ENCODE measurements around the gene EPN2. TPM values are rescaled to one million over a fixed set of nuclear protein-coding genes. Genes with fewer than 3 reads are reported as not detected.
A peak's percentile ranks its signal among the peaks of the same experiment; 100 is the strongest.
"Not testable (repeated sequence)": the region's sequence is repeated elsewhere in the genome, so short reads cannot be mapped to it uniquely, and the experiment has no call there.

EPN2 gene
- total RNA-seq, result 100 to 1,000 TPM in 2 of 4 donors, 10 to 100 TPM in 2; 25.6 to 145 (median 84.1) TPM

GRCh38 chr17:19237139-19237388 lies at the start of gene EPN2:
EPN2 (plus strand) TSS chr17:19237366; CDS start chr17:19283120, 45,754 bp downstream.
- H3K9me3 ChIP-seq, result not testable (repeated sequence)
- DNase-seq, result peak; percentile 67 to 79

GRCh38 chr17:19187883-19188869 lies 49.0 kb upstream of the EPN2 start:
- H3K27me3 ChIP-seq; H3K27ac ChIP-seq; H3K4me1 ChIP-seq; H3K4me3 ChIP-seq; DNase-seq; H3K9me3 ChIP-seq; H3K36me3 ChIP-seq; intact Hi-C loops (cut with DNase I; ENCODE audit: low total_unique reads): not testable (repeated sequence)

More at GRCh38 chr17:19237139-19237388, at the start of gene EPN2:
- H3K4me3 ChIP-seq, result peak within 1 kb of the TSS; percentile 92 to 95
- H3K27ac ChIP-seq, result peak within 1 kb of the TSS; percentile 94 to 96
- H3K4me1 ChIP-seq; H3K27me3 ChIP-seq; H3K36me3 ChIP-seq; intact Hi-C loops (cut with DNase I; ENCODE audit: low total_unique reads): not testable (repeated sequence)
- peak in 1 of 4 experiments; percentile 41 for TF ChIP-seq CTCF (IDR thresholded peaks at IDR 0.05)

GRCh38 chr17:19188870-19189708 lies 48.1 kb upstream of the EPN2 start:
- H3K4me1 ChIP-seq; H3K9me3 ChIP-seq; intact Hi-C loops (cut with DNase I; ENCODE audit: low total_unique reads): not testable (repeated sequence)

GRCh38 chr17:19189781-19190405 lies 47.3 kb upstream of the EPN2 start:
- H3K4me1 ChIP-seq; H3K27me3 ChIP-seq; DNase-seq; H3K9me3 ChIP-seq; intact Hi-C loops (cut with DNase I; ENCODE audit: low total_unique reads); H3K4me3 ChIP-seq; H3K36me3 ChIP-seq; H3K27ac ChIP-seq: not testable (repeated sequence)

More at GRCh38 chr17:19188870-19189708, 48.1 kb upstream of the EPN2 start:
- H3K27ac ChIP-seq, H3K27me3 ChIP-seq, DNase-seq, H3K4me3 ChIP-seq, H3K36me3 ChIP-seq: not testable (repeated sequence)

- H3K36me3 ChIP-seq; intact Hi-C loops (cut with DNase I; ENCODE audit: low total_unique reads); H3K9me3 ChIP-seq; H3K4me1 ChIP-seq; H3K27me3 ChIP-seq: not testable (repeated sequence)
- peak in 1 of 2 donors; percentile 16 for DNase-seq
- peak overlapping the region in 1 of 2 donors; percentile 35 for H3K4me3 ChIP-seq
- peak overlapping the region in 1 of 2 donors; percentile 71 for H3K27ac ChIP-seq
Observed at GRCh38 chr17:19196382-19197204, 40.6 kb upstream of the EPN2 start.

GRCh38 chr17:19202448-19202847 lies 34.7 kb upstream of the EPN2 start:
- H3K4me1 ChIP-seq; H3K27ac ChIP-seq; H3K9me3 ChIP-seq; DNase-seq; H3K36me3 ChIP-seq; H3K4me3 ChIP-seq; intact Hi-C loops (cut with DNase I; ENCODE audit: low total_unique reads); H3K27me3 ChIP-seq: not testable (repeated sequence)

- intact Hi-C loops (cut with DNase I; ENCODE audit: low total_unique reads); H3K27ac ChIP-seq; H3K27me3 ChIP-seq; H3K4me1 ChIP-seq; H3K9me3 ChIP-seq; H3K4me3 ChIP-seq; DNase-seq; H3K36me3 ChIP-seq: not testable (repeated sequence)
Observed at GRCh38 chr17:19203429-19203828, 33.7 kb upstream of the EPN2 start.

GRCh38 chr17:19215074-19215860 lies 21.9 kb upstream of the EPN2 start:
- not testable (repeated sequence) for H3K36me3 ChIP-seq

GRCh38 chr17:19216148-19216926 lies 20.8 kb upstream of the EPN2 start:
- DNase-seq; H3K27me3 ChIP-seq; H3K4me1 ChIP-seq; H3K36me3 ChIP-seq; intact Hi-C loops (cut with DNase I; ENCODE audit: low total_unique reads); H3K27ac ChIP-seq; H3K4me3 ChIP-seq; H3K9me3 ChIP-seq: not testable (repeated sequence)

More at GRCh38 chr17:19215074-19215860, 21.9 kb upstream of the EPN2 start:
- H3K9me3 ChIP-seq; H3K27me3 ChIP-seq; intact Hi-C loops (cut with DNase I; ENCODE audit: low total_unique reads); H3K27ac ChIP-seq; H3K4me3 ChIP-seq; DNase-seq; H3K4me1 ChIP-seq: not testable (repeated sequence)

GRCh38 chr17:19218914-19219313 lies 18.3 kb upstream of the EPN2 start:
- DNase-seq; intact Hi-C loops (cut with DNase I; ENCODE audit: low total_unique reads); H3K36me3 ChIP-seq: not testable (repeated sequence)

More at GRCh38 chr17:19218914-19219313, 18.3 kb upstream of the EPN2 start:
- H3K9me3 ChIP-seq, H3K4me3 ChIP-seq, H3K27ac ChIP-seq, H3K4me1 ChIP-seq, H3K27me3 ChIP-seq: not testable (repeated sequence)

All from uterus (tissue), 4 donors.